NCI-H1092 (cell line): Measurements from ENCODE around the gene SNURF.
"Not testable (repeated sequence)": the region's sequence is repeated elsewhere in the genome, so short reads cannot be mapped to it uniquely, and the experiment has no call there.

Experiments used
- DNase-seq: peaks from one replicate; lab custom pipeline; 2025; lab: John Stamatoyannopoulos, UW

The SNURF gene

DNA sequence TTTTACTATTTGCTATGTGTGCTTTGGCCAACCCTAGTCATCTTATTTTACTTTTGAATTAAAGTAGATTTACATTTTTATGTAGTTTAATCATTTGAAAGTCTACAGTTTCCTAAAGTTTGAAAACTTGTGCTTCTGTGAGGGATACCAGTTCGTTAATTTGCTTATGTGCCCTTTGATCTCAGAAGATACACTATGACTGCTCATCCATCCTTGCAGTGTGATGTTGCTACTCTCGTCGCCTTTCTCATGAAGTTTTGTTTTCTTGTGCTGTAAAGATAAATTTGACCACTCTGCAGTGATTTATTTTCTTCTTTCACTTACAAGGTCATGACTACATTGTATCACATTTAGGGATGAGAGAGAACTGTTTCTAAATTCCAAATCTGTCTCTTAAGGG is 16.3 kb downstream of the SNURF start:
- DNase-seq = no peak

GRCh38 chr15:24971772-24972171 is 17.0 kb downstream of the SNURF start:
- no peak for DNase-seq

GRCh38 chr15:24972707-24973106 is 17.9 kb downstream of the SNURF start:
- not testable (repeated sequence) for DNase-seq

- no peak for DNase-seq
Observed at GRCh38 chr15:24976932-24977331, 22.1 kb downstream of the SNURF start.

GRCh38 chr15:24977686-24978085 is 22.9 kb downstream of the SNURF start:
- no peak for DNase-seq

- DNase-seq = no peak
Observed at GRCh38 chr15:24985224-24985623, 30.4 kb downstream of the SNURF start.

DNA sequence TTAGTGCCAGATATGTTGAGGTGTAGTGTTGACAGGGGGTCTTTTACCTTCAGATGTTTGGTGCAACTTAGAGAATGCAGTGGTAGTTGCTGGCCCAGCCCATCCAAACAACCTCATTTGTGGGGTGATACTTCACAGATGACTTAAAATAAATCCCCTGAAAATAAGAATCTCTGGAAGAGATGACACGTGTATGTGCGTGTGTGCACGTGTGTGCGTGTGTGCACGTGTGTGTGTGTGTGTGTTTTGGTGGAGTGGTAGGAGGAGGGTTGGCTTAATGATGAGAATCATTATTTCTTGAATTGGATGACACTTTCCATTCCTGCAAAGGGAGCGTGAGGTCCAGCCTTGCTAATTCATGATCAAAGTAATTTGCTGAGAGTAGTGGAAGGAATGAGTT is 31.9 kb downstream of the SNURF start:
- no peak for DNase-seq
